NCI-H1105 (cell line): Measurements from ENCODE around the gene TMEM108.

Experiments used
- DNase-seq: peaks from one replicate; lab custom pipeline; 2025; lab: John Stamatoyannopoulos, UW

The TMEM108 gene

GRCh38 chr3:133360476-133360875 is 322.3 kb downstream of the TMEM108 start:
- DNase-seq: no peak

GRCh38 chr3:133361011-133361410 is 322.8 kb downstream of the TMEM108 start:
- no peak for DNase-seq

- no peak for DNase-seq
Measured at GRCh38 chr3:133361435-133361834, 323.2 kb downstream of the TMEM108 start.

GRCh38 chr3:133362539-133362938 is 324.3 kb downstream of the TMEM108 start:
- no peak for DNase-seq

- DNase-seq: no peak
Measured at GRCh38 chr3:133364704-133365103, 326.5 kb downstream of the TMEM108 start.

GRCh38 chr3:133366921-133367320 is 328.7 kb downstream of the TMEM108 start:
- no peak for DNase-seq

- DNase-seq: no peak
Measured at GRCh38 chr3:133367403-133367802, 329.2 kb downstream of the TMEM108 start.

GRCh38 chr3:133367956-133368355 is 329.8 kb downstream of the TMEM108 start:
- DNase-seq: no peak

- DNase-seq: no peak
Measured at GRCh38 chr3:133368371-133369067, 330.3 kb downstream of the TMEM108 start.

- DNase-seq: no peak
Measured at GRCh38 chr3:133369068-133369440, 330.9 kb downstream of the TMEM108 start.

GRCh38 chr3:133371181-133371580 is 333.0 kb downstream of the TMEM108 start:
- DNase-seq: no peak

GRCh38 chr3:133371676-133372075 is 333.5 kb downstream of the TMEM108 start:
- no peak for DNase-seq

- DNase-seq: no peak
Measured at GRCh38 chr3:133374708-133375402, 336.7 kb downstream of the TMEM108 start.

GRCh38 chr3:133375403-133375745 is 337.2 kb downstream of the TMEM108 start:
- DNase-seq: no peak

GRCh38 chr3:133376810-133377209 is 338.6 kb downstream of the TMEM108 start:
- no peak for DNase-seq

- DNase-seq: peak; percentile 38
Measured at GRCh38 chr3:133377396-133377795, 339.2 kb downstream of the TMEM108 start.

GRCh38 chr3:133379926-133380325 is 341.7 kb downstream of the TMEM108 start:
- DNase-seq: no peak

GRCh38 chr3:133380481-133381225 is 342.5 kb downstream of the TMEM108 start:
- DNase-seq: no peak

- DNase-seq: no peak
Measured at GRCh38 chr3:133381346-133382109, 343.3 kb downstream of the TMEM108 start.

GRCh38 chr3:133383175-133383574 is 345.0 kb downstream of the TMEM108 start:
- no peak for DNase-seq

- no peak for DNase-seq
Measured at GRCh38 chr3:133383741-133384140, 345.6 kb downstream of the TMEM108 start.

- DNase-seq: peak; percentile 89
Measured at GRCh38 chr3:133384331-133385027, 346.3 kb downstream of the TMEM108 start.
